Esophagus (tissue), 2 donors: Measurements from ENCODE around the gene PITPNC1. TPM values are rescaled to one million over a fixed set of nuclear protein-coding genes. Genes with fewer than 3 reads are reported as not detected.
A peak's percentile ranks its signal among the peaks of the same experiment; 100 is the strongest.
"Not testable (repeated sequence)": the region's sequence is repeated elsewhere in the genome, so short reads cannot be mapped to it uniquely, and the experiment has no call there.

Source experiments
- H3K27ac ChIP-seq, 2 donors: one replicate each; pipeline ENCODE4 v1.5.1; 2013; ENCODE audit warnings: low read depth in 2 of 2, mild to moderate bottlenecking in 2 of 2, inconsistent platforms in 1 of 2, low read length in 1 of 2, moderate library complexity in 1 of 2
- H3K27me3 ChIP-seq, 2 donors: one replicate each; pipeline ENCODE4 v1.6.1; 2013; ENCODE audit warnings: low read length in 2 of 2, control low read depth in 1 of 2, mild to moderate bottlenecking in 1 of 2; ENCODE audit not compliant: insufficient read depth in 2 of 2, control insufficient read depth in 1 of 2
- H3K36me3 ChIP-seq, 2 donors: one replicate each; pipeline ENCODE4 v1.6.1; 2013; ENCODE audit warnings: low read length in 1 of 2; ENCODE audit not compliant: control insufficient read depth in 2 of 2, insufficient read depth in 2 of 2
- H3K4me1 ChIP-seq, 2 donors: one replicate each; pipeline ENCODE4 v1.6.1; 2013; ENCODE audit warnings: low read length in 1 of 2; ENCODE audit not compliant: control insufficient read depth in 2 of 2, insufficient read depth in 2 of 2
- H3K4me3 ChIP-seq, 2 donors: one replicate each; pipeline ENCODE4 v1.5.1; 2013; ENCODE audit warnings: low read length in 2 of 2, mild to moderate bottlenecking in 2 of 2, low read depth in 1 of 2, moderate library complexity in 1 of 2
- H3K9me3 ChIP-seq, 2 donors: one replicate each; pipeline ENCODE4 v1.6.1; 2013; ENCODE audit warnings: mild to moderate bottlenecking in 2 of 2, low read depth in 1 of 2, low read length in 1 of 2, moderate library complexity in 1 of 2; ENCODE audit not compliant: control insufficient read depth in 2 of 2, insufficient read depth in 1 of 2
- WGBS, 2 donors: extraction: QIAGEN DNeasy Blood & Tissue Kit; methylation state at CpG; one replicate each; pipeline ENCODE4 v1.1.7; 2013; 5-methylcytosine and 5-hydroxymethylcytosine counted together
- polyA plus RNA-seq, 2 donors: library from polyadenylated mRNA; stranded (reverse); fragments of 200-250 nt; gene quantifications; one replicate each; pipeline ENCODE4 v1.2.3, GENCODE V29; 2013
- donor health status: healthy with polysubstance abuse.
- donor health status: Bipolar disorder and iron deficiency.

The PITPNC1 gene
- polyA plus RNA-seq, 2 donors = 7.9 to 9.6 TPM

DNA sequence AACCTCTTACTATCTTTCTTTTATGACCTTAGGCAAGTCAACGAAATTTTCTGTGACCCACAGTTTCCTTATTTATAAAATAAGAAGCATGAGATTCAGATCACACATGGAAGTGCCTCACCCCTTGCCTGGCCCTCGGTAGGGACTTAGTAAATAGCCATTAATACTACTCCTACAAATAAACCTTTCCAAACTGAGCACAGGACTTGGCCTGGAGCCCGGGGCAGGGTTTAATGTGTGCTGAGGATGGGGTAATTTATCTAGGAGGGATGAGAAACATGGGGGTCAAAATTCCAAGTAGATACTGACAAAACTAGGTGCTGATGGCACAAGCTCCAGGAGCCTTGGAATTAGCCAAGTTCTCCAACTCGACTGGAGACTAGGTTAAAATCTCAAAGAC lies 35.0 kb downstream of the PITPNC1 start:
- peaks cover 3 to 6% of the 10 kb centered on the region in 2 donors for H3K4me1 ChIP-seq
- H3K27ac ChIP-seq = no peak overlapping the region
- no peaks in the 10 kb centered on the region for H3K36me3 ChIP-seq
- H3K27me3 ChIP-seq = no peaks in the 10 kb centered on the region
- WGBS, 2 donors = 49 to 51% methylated on average over 4 of the region's 4 CpGs
- no peak overlapping the region for H3K4me3 ChIP-seq
- H3K9me3 ChIP-seq = no peaks in the 10 kb centered on the region

DNA sequence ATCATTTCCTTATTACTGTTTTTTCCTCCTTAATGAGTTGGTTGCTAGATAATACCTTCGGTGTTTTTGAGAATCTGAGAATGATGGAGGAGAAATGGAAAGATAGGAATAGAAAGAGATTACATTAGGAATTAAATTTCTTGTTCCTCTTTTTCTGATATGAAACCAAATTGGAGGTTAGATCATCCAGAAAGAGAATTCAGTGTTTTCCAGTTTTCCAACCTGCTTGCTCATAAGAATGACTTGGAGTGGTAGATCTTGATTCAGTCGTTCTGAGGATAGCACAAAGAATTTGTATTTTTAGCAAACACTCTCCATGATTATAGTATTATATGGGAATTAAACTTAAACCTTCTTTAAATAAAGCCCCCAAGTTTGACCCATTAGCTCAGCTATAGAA lies 35.9 kb downstream of the PITPNC1 start:
- peaks cover 3 to 6% of the 10 kb centered on the region in 2 donors for H3K4me1 ChIP-seq
- no peak overlapping the region for H3K27ac ChIP-seq
- H3K27me3 ChIP-seq = no peaks in the 10 kb centered on the region
- WGBS, 2 donors = 59 to 61% methylated on average over 2 of the region's 2 CpGs
- no peaks in the 10 kb centered on the region for H3K36me3 ChIP-seq
- no peaks in the 10 kb centered on the region for H3K9me3 ChIP-seq
- no peak overlapping the region for H3K4me3 ChIP-seq

DNA sequence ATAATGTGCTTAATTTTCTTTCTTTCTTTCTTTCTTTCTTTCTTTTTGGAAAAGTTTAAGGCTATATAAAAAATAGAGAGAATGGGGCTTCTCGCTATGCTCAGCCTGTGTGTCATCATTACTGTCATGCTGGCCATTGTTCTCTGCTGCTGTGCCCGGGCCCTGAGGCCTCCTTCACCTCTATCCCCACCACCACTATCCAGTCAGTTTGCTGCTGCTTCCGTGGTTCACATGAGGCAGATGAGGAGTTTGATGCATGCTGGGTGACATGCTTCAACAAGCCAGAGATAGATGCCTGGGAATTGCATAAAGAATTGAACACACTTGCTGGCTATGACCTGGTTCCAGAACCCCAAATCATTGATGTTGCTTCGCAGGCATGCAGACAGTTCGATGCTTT lies 36.3 kb downstream of the PITPNC1 start:
- 56 to 73% methylated on average over 5 of the region's 5 CpGs for WGBS, 2 donors
- peaks cover 3 to 6% of the 10 kb centered on the region in 2 donors for H3K4me1 ChIP-seq
- H3K4me3 ChIP-seq = no peak overlapping the region
- H3K27me3 ChIP-seq = no peaks in the 10 kb centered on the region
- H3K9me3 ChIP-seq = no peaks in the 10 kb centered on the region
- no peaks in the 10 kb centered on the region for H3K36me3 ChIP-seq
- no peak overlapping the region for H3K27ac ChIP-seq

DNA sequence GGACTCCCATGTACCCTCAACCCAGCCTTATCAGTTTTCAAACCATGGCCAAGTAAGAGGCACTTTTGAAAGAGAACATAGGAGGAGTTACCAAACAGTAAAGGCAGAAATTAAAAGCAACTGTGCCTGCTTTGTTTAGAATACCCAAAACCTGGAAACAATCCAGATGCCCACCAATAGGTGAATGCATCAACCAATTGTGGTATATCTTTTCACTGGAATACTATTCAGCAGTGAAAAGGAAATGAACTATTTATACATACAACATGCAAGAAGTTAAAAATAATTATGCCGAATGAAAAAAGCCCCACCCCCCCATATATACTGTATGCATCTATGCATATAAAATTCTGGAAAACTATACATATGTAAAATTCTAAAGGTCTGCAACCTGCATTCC lies 37.0 kb downstream of the PITPNC1 start:
- H3K9me3 ChIP-seq = no peaks in the 10 kb centered on the region
- no peak overlapping the region for H3K27ac ChIP-seq
- peaks cover 3 to 6% of the 10 kb centered on the region in 2 donors for H3K4me1 ChIP-seq
- no peaks in the 10 kb centered on the region for H3K36me3 ChIP-seq
- WGBS, 2 donors = 94 to 100% methylated on average over 1 of the region's 1 CpG
- H3K27me3 ChIP-seq = no peaks in the 10 kb centered on the region
- no peak overlapping the region for H3K4me3 ChIP-seq

DNA sequence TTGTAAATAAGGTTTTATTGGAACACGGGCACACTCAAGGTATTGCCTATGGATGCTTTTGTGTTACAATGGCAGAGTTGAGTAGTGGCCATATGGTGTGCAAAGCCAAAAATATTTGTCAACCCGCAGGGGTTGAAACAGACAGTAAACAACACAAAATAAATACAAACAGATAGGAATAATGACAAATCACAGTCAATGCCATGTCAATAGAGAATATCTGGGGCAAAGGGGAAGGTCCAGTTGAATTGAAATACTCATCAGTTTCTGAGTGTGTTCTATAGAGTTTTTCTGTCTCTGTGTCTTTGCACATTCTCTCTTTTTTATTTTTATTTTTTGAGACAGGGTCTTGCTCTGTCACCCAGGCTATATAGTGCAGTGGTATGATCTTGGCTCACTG lies 37.5 kb downstream of the PITPNC1 start:
- 97% methylated on average over 2 of the region's 2 CpGs for WGBS, 2 donors
- H3K27me3 ChIP-seq = no peaks in the 10 kb centered on the region
- no peak overlapping the region for H3K4me3 ChIP-seq
- no peak overlapping the region for H3K27ac ChIP-seq
- H3K9me3 ChIP-seq = no peaks in the 10 kb centered on the region
- no peaks in the 10 kb centered on the region for H3K36me3 ChIP-seq
- peaks cover 3 to 6% of the 10 kb centered on the region in 2 donors for H3K4me1 ChIP-seq

DNA sequence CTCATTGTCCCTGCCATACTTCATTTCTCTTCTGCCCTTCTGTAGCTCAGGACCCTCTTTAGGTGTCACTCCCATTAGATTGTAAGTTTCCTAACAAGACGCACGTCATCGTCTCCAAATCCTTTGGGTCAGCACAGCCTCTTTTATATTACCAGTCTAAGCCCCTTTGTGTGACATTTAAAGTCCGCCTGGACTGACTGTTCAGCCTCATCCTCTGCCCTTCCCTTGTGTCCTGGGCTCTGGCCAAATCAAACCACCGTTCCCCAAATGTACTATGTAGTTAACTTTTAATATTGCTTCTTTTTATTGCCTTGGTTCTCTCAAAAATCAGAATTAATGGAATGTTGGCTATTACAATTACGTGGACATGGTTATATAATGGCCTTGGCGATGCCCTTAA lies 38.2 kb downstream of the PITPNC1 start:
- 85 to 87% methylated on average over 7 of the region's 7 CpGs for WGBS, 2 donors
- no peaks in the 10 kb centered on the region for H3K27me3 ChIP-seq
- no peaks in the 10 kb centered on the region for H3K36me3 ChIP-seq
- no peaks in the 10 kb centered on the region for H3K9me3 ChIP-seq
- H3K27ac ChIP-seq = no peak overlapping the region
- no peak overlapping the region for H3K4me3 ChIP-seq
- peaks cover 3 to 6% of the 10 kb centered on the region in 2 donors for H3K4me1 ChIP-seq

DNA sequence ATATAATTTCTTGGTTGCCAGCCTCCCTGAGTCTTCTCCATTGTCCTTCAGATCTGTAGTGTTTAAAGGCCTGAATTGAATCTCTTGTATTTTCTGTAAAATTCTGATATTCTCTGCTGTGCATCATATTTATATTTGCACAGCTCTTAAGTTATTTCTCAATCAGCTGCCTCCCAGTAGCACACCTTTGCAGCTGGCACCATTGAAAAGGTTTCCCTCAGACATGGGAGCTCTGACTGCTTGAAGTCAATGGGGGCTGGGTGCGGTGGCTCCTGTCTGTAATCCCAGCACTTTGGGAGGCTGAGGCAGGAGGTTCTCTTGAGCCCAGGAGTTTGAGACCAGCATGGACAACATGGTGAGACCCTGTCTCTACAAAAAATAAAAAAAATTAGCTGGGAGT lies 40.4 kb downstream of the PITPNC1 start:
- no peaks in the 10 kb centered on the region for H3K36me3 ChIP-seq
- no peak overlapping the region for H3K4me3 ChIP-seq
- H3K9me3 ChIP-seq = no peaks in the 10 kb centered on the region
- 100% methylated on average over 1 of the region's 1 CpG for WGBS, 2 donors
- no peaks in the 10 kb centered on the region for H3K27me3 ChIP-seq
- H3K27ac ChIP-seq = no peak overlapping the region
- H3K4me1 ChIP-seq = peaks cover 0 to 6% of the 10 kb centered on the region in 2 donors

DNA sequence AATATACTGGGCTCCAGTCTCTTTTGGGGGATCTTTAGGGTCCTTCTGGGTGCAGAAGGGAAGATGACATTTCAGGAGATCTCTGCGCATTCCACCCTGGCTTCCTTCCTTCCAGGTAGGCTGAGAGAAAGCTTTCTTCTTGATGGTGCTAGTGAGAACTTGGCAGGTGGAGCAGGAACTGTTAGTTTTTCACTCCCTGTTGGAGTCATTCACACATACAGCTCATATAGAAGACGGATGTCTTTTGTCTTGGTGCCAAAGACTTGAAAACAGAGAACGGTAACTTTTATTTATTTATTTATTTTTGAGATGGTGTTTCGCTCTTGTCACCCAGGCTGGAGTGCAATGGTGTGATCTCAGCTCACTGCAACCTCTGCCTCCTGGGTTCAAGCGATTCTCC lies 43.9 kb downstream of the PITPNC1 start:
- 57 to 60% methylated on average over 5 of the region's 5 CpGs for whole genome bisulfite sequencing, 2 donors
- H3K36me3 ChIP-seq = no peaks in the 10 kb centered on the region
- H3K4me1 ChIP-seq = peaks cover 0 to 8% of the 10 kb centered on the region in 2 donors
- H3K27ac ChIP-seq = peak overlapping the region; percentile 93 to 96
- H3K4me3 ChIP-seq = no peak overlapping the region
- H3K27me3 ChIP-seq = no peaks in the 10 kb centered on the region
- no peaks in the 10 kb centered on the region for H3K9me3 ChIP-seq

DNA sequence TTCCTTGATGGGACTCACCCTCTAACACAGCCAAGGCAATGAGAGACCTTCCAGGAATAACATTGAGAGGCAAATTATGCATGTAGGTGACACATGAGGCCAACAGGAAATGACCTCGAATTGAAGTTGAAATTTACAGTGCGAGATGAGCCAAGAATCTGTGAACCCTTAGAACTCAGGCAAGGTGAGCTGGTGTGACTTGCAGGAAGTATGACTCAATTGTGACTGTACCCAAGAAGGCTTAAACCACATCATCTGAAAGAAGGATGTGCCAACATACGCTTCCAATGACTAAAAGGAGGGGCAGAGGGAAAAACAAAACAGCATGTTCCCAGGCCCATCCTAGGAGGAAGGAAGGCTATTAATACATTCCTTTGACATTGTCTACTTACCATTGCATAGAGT lies 44.8 kb downstream of the PITPNC1 start:
- peaks cover 0 to 8% of the 10 kb centered on the region in 2 donors for H3K4me1 ChIP-seq
- no peaks in the 10 kb centered on the region for H3K9me3 ChIP-seq
- H3K27me3 ChIP-seq = no peaks in the 10 kb centered on the region
- peak overlapping the region; percentile 93 to 96 for H3K27ac ChIP-seq
- 26 to 36% methylated on average over 3 of the region's 3 CpGs for WGBS, 2 donors
- H3K4me3 ChIP-seq = no peak overlapping the region
- H3K36me3 ChIP-seq = no peaks in the 10 kb centered on the region

DNA sequence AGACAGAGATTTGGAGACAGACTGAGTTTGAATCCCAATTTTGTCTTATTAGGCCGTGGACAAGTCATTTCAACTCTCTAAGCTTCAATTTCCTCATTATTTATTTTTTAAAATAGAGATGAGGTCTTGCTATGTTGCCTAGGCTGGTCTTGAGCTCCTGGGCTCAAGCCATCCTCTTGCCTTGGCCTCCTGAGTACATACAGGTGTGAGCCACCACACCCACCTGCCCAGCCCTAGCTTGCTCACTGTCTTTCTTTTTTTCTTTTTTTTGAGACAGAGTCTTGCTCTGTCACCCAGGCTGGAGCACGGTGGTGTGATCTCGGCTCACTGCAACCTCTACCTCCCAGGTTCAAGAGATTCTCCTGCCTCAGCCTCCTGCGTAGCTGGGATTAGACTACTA lies 45.2 kb downstream of the PITPNC1 start:
- H3K4me1 ChIP-seq, H3K9me3 ChIP-seq, H3K4me3 ChIP-seq, H3K36me3 ChIP-seq, H3K27me3 ChIP-seq: not testable (repeated sequence)
- WGBS, 2 donors = 66 to 67% methylated on average over 4 of the region's 4 CpGs
- peak overlapping the region; percentile 88 to 89 for H3K27ac ChIP-seq
